HEK293 (cell line): ENCODE data around the gene HSD3B1.

Experiments
- CTCF ChIA-PET: fragments of 350-600 bp; formaldehyde crosslinking; extraction: SDS; loops from one replicate; lab custom pipeline; 2021; ENCODE audit warnings: antibody characterized with exemption; lab: Yijun Ruan, JAX
- POLR2A ChIA-PET: fragments of 300-600 bp; formaldehyde crosslinking; extraction: SDS; loops from one replicate; lab custom pipeline; 2020; ENCODE audit warnings: antibody characterized with exemption, inconsistent platforms; lab: Yijun Ruan, JAX
- H3K27ac ChIP-seq: fragments of 200-500 bp; sonication (Bioruptor generic); 2 replicates; pipeline ENCODE4 v1.5.1; 2014; ENCODE audit warnings: low read depth, low read length, control low read depth, inconsistent platforms; ENCODE audit errors: extremely low read depth
- H3K36me3 ChIP-seq, 2 experiments: fragments of 200-500 bp in 1 of 2; sonication (Bioruptor generic) in 1 of 2; 1 replicate in 1 of 2; 2 replicates in 1 of 2; pipeline ENCODE4 v1.5.1; 2014 to 2017; ENCODE audit warnings: inconsistent platforms in 2 of 2, low read length in 2 of 2; ENCODE audit not compliant: control insufficient read depth in 2 of 2, insufficient read depth in 1 of 2
- H3K4me1 ChIP-seq: fragments of 200-500 bp; sonication (Bioruptor generic); 2 replicates; pipeline ENCODE4 v1.5.1; 2014; ENCODE audit warnings: mild to moderate bottlenecking, low read length, inconsistent platforms; ENCODE audit not compliant: control insufficient read depth, insufficient read depth
- H3K4me3 ChIP-seq: 2 replicates; pipeline ENCODE4 v1.5.1; 2011; ENCODE audit warnings: low read depth, mild to moderate bottlenecking, control low read depth, low read length, moderate library complexity
- H3K9me3 ChIP-seq: fragments of 200-500 bp; sonication (Bioruptor generic); 2 replicates; pipeline ENCODE4 v1.5.1; 2014; ENCODE audit warnings: low read depth, low read length, inconsistent platforms; ENCODE audit not compliant: control insufficient read depth, insufficient read depth
- BCL11A ChIP-seq: fragments of 450-650 bp; formaldehyde crosslinking; IDR thresholded peaks from 2 replicates; pipeline ENCODE4 v1.5.1; 2016; ENCODE audit warnings: low read depth, missing biosample characterization, missing genetic modification characterization
- GLI4 ChIP-seq: fragments of 450-650 bp; formaldehyde crosslinking; IDR thresholded peaks from 2 replicates; pipeline ENCODE4 v1.5.1; 2016; ENCODE audit warnings: missing biosample characterization, missing genetic modification characterization
- KLF7 ChIP-seq: fragments of 450-650 bp; formaldehyde crosslinking; IDR thresholded peaks from 2 replicates; pipeline ENCODE4 v1.5.1; 2016; ENCODE audit warnings: missing biosample characterization, missing genetic modification characterization, borderline replicate concordance
- KLF8 ChIP-seq: fragments of 450-650 bp; formaldehyde crosslinking; IDR thresholded peaks from 2 replicates; pipeline ENCODE4 v1.5.1; 2016; ENCODE audit warnings: missing biosample characterization, missing genetic modification characterization
- MYNN ChIP-seq: fragments of 450-650 bp; formaldehyde crosslinking; IDR thresholded peaks from 2 replicates; pipeline ENCODE4 v1.5.1; 2016; ENCODE audit warnings: missing biosample characterization, missing genetic modification characterization, borderline replicate concordance
- PBX3 ChIP-seq: sonication (generic); formaldehyde crosslinking; IDR thresholded peaks from 2 replicates; pipeline ENCODE4 v1.8.1; 2022; ENCODE audit warnings: mild to moderate bottlenecking, moderate library complexity, missing genetic modification reagents
- ZIC2 ChIP-seq: fragments of 450-650 bp; formaldehyde crosslinking; IDR thresholded peaks from 2 replicates; pipeline ENCODE4 v1.5.1; 2016; ENCODE audit warnings: missing biosample characterization, missing genetic modification characterization
- ZNF2 ChIP-seq: fragments of 450-650 bp; formaldehyde crosslinking; IDR thresholded peaks from 2 replicates; pipeline ENCODE4 v1.5.1; 2016; ENCODE audit warnings: missing biosample characterization, missing genetic modification characterization
- ZNF23 ChIP-seq: fragments of 450-650 bp; formaldehyde crosslinking; IDR thresholded peaks from 2 replicates; pipeline ENCODE4 v1.5.1; 2016; ENCODE audit warnings: missing biosample characterization, missing genetic modification characterization, borderline replicate concordance
- ZNF239 ChIP-seq: fragments of 450-650 bp; formaldehyde crosslinking; IDR thresholded peaks from 2 replicates; pipeline ENCODE4 v1.5.1; 2016; ENCODE audit warnings: missing biosample characterization, missing genetic modification characterization
- ZNF280D ChIP-seq: fragments of 450-650 bp; formaldehyde crosslinking; IDR thresholded peaks from 2 replicates; pipeline ENCODE4 v1.5.1; 2016; ENCODE audit warnings: missing biosample characterization, missing genetic modification characterization
- ZNF350 ChIP-seq: fragments of 450-650 bp; formaldehyde crosslinking; IDR thresholded peaks from 2 replicates; pipeline ENCODE4 v1.5.0; 2017; ENCODE audit warnings: missing biosample characterization, mild to moderate bottlenecking, missing genetic modification characterization
- ZNF426 ChIP-seq: fragments of 450-650 bp; formaldehyde crosslinking; IDR thresholded peaks from 2 replicates; pipeline ENCODE4 v1.5.1; 2017; ENCODE audit warnings: missing biosample characterization, missing genetic modification characterization, mild to moderate bottlenecking, inconsistent platforms, moderate library complexity
- ZNF549 ChIP-seq: fragments of 450-650 bp; IDR thresholded peaks from 2 replicates; pipeline ENCODE4 v1.5.1; 2018; ENCODE audit warnings: missing biosample characterization, missing genetic modification characterization, mild to moderate bottlenecking, inconsistent platforms, moderate library complexity
- ZNF830 ChIP-seq: fragments of 450-650 bp; IDR thresholded peaks from 2 replicates; pipeline ENCODE4 v1.5.0; 2018; ENCODE audit warnings: missing biosample characterization, missing genetic modification characterization, low read depth, mild to moderate bottlenecking, moderate library complexity
- TF ChIP-seq, protein P1 (sequence below): fragments of 450-650 bp; formaldehyde crosslinking; IDR thresholded peaks from 2 replicates; pipeline ENCODE4 v1.5.1; 2016; ENCODE audit warnings: missing biosample characterization, missing genetic modification characterization
- TF ChIP-seq, protein P2 (sequence below): fragments of 450-650 bp; formaldehyde crosslinking; IDR thresholded peaks from 2 replicates; pipeline ENCODE4 v1.5.1; 2016; ENCODE audit warnings: missing biosample characterization, missing genetic modification characterization
- TF ChIP-seq, protein P3 (sequence below): fragments of 450-650 bp; formaldehyde crosslinking; IDR thresholded peaks from 2 replicates; pipeline ENCODE4 v1.5.1; 2016; ENCODE audit warnings: missing biosample characterization, missing genetic modification characterization
- TF ChIP-seq, protein P4 (sequence below): fragments of 450-650 bp; formaldehyde crosslinking; IDR thresholded peaks from 2 replicates; pipeline ENCODE4 v1.5.1; 2017; ENCODE audit warnings: missing biosample characterization, missing genetic modification characterization
- TF ChIP-seq, protein P5 (sequence below): IDR thresholded peaks from 2 replicates; pipeline ENCODE4 v1.6.1; 2011; ENCODE audit warnings: mild to moderate bottlenecking, low read depth, low read length, borderline replicate concordance

Gene HSD3B1

GRCh38 chr1:119488216-119488615 is 18.8 kb upstream of the HSD3B1 start:
- no peaks in the 10 kb centered on the region for H3K9me3 ChIP-seq
- CTCF ChIA-PET: interaction anchor here (0.6 to 2.5 kb wide), 5 partner anchors 10 to 1353 kb away, joined by 3 to 7 read pairs (median 4); no protein-coding TSS in a partner anchor
- H3K4me1 ChIP-seq: no peaks in the 10 kb centered on the region
- no peak overlapping the region for H3K4me3 ChIP-seq
- TF ChIP-seq ZNF830 (tag by site-specific recombination) (no peak), ZNF350 (tag by site-specific recombination) (no peak), PBX3 (CRISPR knock-in tag) (no peak)
- H3K27ac ChIP-seq: no peak overlapping the region
- H3K36me3 ChIP-seq: no peaks in the 10 kb centered on the region
- POLR2A ChIA-PET: no interaction called here

DNA sequence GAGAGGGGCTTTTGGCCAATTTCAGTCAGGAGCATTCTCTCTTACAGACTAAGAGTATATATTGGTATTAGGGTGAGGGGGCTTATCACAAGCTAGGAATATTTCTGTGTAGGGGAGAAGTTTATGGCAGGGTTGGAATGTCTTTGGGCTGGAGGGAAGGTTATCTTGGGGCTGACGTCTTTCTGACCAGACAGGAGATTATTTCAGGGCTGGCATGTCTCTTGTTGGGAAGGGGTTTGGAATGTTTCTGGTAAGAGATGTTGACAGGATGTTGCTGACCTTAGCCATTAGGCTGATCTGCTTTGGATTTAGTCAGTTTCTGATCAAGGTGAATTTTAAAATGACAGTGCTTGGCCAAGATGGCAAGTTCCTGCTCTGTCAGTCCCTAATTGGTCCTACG is 17.8 kb upstream of the HSD3B1 start:
- H3K27ac ChIP-seq: no peak overlapping the region
- TF ChIP-seq BCL11A (tag by site-specific recombination) (no peak), ZNF23 (no peak), KLF7 (tag by site-specific recombination) (no peak), KLF8 (no peak), ZNF280D (no peak)
- TF ChIP-seq, protein P1, sequence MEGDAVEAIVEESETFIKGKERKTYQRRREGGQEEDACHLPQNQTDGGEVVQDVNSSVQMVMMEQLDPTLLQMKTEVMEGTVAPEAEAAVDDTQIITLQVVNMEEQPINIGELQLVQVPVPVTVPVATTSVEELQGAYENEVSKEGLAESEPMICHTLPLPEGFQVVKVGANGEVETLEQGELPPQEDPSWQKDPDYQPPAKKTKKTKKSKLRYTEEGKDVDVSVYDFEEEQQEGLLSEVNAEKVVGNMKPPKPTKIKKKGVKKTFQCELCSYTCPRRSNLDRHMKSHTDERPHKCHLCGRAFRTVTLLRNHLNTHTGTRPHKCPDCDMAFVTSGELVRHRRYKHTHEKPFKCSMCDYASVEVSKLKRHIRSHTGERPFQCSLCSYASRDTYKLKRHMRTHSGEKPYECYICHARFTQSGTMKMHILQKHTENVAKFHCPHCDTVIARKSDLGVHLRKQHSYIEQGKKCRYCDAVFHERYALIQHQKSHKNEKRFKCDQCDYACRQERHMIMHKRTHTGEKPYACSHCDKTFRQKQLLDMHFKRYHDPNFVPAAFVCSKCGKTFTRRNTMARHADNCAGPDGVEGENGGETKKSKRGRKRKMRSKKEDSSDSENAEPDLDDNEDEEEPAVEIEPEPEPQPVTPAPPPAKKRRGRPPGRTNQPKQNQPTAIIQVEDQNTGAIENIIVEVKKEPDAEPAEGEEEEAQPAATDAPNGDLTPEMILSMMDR (tag by site-specific recombination): no peak
- no peaks in the 10 kb centered on the region for H3K9me3 ChIP-seq
- H3K4me3 ChIP-seq: no peak overlapping the region
- no peaks in the 10 kb centered on the region for H3K36me3 ChIP-seq
- no peaks in the 10 kb centered on the region for H3K4me1 ChIP-seq
- POLR2A ChIA-PET: no interaction called here
- CTCF ChIA-PET: interaction anchor here (2.5 kb wide), 1 partner anchor 14 kb away, joined by 7 read pairs; no protein-coding TSS in a partner anchor

DNA sequence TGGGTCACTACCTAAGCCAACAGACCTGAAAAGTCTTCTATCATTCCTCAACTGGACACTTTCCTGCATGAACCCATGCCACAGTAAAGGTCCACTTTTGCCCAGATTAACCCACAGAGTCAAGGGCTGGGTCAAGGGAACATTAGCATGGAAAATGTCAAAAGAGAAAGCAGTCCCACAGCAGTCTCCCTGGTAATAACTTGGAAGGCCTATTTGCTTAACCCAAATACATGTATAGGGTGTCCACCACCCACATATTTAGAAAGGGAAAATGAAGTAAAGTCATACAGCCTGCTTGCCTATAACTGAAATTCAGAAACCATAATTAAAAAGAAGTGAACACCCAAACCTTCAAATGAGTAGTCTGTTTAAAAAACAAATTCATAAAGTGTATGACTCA is 16.1 kb upstream of the HSD3B1 start:
- ChIA-PET CTCF (no interaction called here), POLR2A (no interaction called here)
- Histone ChIP-seq H3K36me3 (no peaks in the 10 kb centered on the region), H3K4me1 (no peaks in the 10 kb centered on the region), H3K4me3 (no peak overlapping the region), H3K9me3 (no peaks in the 10 kb centered on the region; the same call in 1 of the 2 replicates), H3K27ac (no peak overlapping the region)
- TF ChIP-seq ZIC2 (tag by site-specific recombination) (no peak), MYNN (tag by site-specific recombination) (no peak), GLI4 (tag by site-specific recombination) (no peak), ZNF239 (no peak), ZNF426 (no peak), ZNF549 (no peak), ZNF2 (tag by site-specific recombination) (no peak)
- TF ChIP-seq, protein P2, sequence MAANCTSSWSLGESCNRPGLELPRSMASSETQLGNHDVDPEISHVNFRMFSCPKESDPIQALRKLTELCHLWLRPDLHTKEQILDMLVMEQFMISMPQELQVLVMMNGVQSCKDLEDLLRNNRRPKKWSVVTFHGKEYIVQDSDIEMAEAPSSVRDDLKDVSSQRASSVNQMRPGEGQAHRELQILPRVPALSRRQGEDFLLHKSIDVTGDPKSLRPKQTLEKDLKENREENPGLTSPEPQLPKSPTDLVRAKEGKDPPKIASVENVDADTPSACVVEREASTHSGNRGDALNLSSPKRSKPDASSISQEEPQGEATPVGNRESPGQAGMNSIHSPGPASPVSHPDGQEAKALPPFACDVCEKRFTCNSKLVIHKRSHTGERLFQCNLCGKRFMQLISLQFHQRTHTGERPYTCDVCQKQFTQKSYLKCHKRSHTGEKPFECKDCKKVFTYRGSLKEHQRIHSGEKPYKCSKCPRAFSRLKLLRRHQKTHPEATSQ (tag by site-specific recombination): no peak
- TF ChIP-seq, protein P3, sequence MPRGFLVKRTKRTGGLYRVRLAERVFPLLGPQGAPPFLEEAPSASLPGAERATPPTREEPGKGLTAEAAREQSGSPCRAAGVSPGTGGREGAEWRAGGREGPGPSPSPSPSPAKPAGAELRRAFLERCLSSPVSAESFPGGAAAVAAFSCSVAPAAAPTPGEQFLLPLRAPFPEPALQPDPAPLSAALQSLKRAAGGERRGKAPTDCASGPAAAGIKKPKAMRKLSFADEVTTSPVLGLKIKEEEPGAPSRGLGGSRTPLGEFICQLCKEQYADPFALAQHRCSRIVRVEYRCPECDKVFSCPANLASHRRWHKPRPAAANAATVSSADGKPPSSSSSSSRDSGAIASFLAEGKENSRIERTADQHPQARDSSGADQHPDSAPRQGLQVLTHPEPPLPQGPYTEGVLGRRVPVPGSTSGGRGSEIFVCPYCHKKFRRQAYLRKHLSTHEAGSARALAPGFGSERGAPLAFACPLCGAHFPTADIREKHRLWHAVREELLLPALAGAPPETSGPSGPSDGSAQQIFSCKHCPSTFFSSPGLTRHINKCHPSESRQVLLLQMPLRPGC (tag by site-specific recombination): no peak
- TF ChIP-seq, protein P4, sequence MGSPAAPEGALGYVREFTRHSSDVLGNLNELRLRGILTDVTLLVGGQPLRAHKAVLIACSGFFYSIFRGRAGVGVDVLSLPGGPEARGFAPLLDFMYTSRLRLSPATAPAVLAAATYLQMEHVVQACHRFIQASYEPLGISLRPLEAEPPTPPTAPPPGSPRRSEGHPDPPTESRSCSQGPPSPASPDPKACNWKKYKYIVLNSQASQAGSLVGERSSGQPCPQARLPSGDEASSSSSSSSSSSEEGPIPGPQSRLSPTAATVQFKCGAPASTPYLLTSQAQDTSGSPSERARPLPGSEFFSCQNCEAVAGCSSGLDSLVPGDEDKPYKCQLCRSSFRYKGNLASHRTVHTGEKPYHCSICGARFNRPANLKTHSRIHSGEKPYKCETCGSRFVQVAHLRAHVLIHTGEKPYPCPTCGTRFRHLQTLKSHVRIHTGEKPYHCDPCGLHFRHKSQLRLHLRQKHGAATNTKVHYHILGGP: no peak
- TF ChIP-seq, protein P5, sequence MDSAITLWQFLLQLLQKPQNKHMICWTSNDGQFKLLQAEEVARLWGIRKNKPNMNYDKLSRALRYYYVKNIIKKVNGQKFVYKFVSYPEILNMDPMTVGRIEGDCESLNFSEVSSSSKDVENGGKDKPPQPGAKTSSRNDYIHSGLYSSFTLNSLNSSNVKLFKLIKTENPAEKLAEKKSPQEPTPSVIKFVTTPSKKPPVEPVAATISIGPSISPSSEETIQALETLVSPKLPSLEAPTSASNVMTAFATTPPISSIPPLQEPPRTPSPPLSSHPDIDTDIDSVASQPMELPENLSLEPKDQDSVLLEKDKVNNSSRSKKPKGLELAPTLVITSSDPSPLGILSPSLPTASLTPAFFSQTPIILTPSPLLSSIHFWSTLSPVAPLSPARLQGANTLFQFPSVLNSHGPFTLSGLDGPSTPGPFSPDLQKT: no peak
